GM19395 (cell line): Measurements from ENCODE around the gene DGAT2.

Experiments used
- ATAC-seq: cut with Tn5 transposase; IDR thresholded peaks from one replicate; pipeline ENCODE4 v1.9.1; 2021; ENCODE audit warnings: mild to moderate bottlenecking, moderate library complexity; ENCODE audit not compliant: unreplicated experiment

DGAT2 gene

DNA sequence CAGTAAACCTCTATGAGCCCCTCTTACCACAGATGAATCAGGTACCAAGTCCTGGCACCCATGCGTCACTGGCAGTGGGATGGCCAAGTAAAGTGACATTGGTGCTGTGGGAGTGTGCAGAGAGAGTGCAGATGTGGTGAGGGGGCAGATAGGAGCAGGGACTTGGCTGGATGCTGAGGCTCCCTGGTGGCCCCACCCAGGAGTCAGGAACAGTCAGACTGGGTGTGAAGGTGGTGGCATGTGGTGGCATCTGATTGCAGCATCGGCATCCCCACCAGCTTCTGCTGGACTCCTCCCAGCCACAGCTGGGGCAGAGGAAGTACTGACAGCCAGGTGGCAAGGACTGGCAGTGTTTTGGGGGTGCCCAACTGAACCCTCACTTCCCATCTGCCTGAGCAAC is 11.4 kb downstream of the DGAT2 start:
- ATAC-seq = no peak

DNA sequence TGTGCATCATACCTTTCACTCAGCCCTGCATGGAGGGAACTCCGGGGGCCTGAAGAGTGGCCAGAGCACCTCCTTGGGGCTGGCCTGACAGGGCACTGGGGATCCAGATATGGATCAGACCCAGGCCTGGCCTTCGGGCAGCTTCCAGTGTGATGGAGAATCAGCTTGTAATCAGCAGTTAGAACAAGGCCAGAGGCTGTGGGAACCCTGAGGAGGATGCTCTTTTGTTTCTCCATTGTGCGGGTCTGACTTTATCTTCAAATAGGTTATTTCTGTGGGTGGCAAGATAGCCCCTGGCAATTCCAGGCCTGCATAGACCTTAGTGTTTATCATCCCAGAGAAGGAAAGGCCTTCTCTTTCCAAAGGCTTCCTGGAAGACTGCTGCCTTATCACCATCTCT is 12.3 kb downstream of the DGAT2 start:
- no peak for ATAC-seq

DNA sequence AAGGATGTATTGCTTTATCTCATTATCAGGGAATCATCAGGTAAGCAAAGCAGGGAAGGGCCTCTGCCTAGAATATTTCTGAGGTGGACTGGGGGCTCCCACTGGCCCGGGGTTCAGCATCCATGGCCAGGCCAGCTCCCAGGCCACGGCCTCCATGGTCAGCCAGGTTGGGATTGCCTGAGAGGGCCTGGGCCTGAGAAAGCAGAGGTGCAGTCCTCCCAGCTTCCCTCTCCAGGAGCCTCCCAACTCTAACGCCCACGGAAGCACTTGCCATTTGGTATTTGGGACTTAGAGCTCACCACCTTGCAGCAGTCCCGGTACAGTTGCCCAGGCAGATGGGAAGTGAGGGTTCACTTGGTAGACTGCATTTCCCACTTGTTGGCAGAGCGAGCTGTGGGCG is 12.7 kb downstream of the DGAT2 start:
- ATAC-seq = no peak

DNA sequence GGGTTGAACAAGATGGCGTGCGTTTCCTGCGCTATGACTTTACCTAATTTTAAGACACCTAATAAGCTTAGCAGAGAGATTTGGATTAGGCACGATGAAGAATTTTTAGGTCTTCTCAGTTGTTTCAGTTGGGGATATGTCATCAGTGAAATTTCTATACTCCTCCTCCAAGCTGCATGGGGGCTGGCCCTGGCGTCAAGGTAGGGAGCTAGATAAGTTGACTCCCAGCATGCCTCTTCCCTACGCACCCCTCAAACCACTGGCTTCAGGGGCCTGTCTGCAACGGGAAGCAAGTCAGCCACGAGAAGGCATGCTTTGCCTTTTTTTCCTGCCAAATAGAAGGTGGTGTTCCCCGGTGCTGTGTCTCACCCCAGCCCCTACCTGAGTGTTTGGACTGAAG is 13.3 kb downstream of the DGAT2 start:
- no peak for ATAC-seq

DNA sequence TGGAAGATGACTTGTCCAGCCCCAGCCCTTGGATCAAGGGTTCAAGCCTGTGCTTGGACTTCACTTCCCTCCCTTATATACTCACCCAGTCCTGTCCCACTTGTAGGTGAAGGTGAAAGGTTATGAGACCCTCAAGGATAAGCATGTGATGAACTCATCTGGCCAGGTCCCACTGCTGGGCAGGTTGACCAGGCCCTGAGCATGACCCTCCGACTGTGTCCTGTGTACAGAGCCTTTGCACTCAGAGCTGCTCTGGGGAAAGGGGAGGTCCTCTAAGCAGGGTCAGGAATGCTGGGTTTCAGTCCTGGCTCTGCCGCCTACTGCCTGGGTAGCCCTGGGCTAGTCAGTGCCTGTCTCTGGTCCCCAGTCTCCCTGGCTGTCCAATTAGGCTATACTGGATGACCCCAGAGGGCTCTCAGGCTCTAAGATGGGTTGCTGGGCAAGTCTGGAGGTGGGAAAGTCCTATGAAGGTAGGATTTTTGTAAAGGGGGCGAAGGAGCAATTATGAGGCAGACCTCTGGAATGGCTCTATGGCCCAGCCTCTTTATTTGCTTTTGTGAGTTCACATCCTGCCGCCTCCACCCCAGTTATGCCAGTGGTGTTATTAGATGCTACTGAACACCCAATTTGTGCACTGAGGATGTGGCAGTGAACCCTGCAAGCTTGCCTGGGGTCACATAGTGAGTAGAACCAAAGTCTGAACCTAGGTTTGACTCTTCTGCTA is 14.1 kb downstream of the DGAT2 start:
- ATAC-seq = no peak

DNA sequence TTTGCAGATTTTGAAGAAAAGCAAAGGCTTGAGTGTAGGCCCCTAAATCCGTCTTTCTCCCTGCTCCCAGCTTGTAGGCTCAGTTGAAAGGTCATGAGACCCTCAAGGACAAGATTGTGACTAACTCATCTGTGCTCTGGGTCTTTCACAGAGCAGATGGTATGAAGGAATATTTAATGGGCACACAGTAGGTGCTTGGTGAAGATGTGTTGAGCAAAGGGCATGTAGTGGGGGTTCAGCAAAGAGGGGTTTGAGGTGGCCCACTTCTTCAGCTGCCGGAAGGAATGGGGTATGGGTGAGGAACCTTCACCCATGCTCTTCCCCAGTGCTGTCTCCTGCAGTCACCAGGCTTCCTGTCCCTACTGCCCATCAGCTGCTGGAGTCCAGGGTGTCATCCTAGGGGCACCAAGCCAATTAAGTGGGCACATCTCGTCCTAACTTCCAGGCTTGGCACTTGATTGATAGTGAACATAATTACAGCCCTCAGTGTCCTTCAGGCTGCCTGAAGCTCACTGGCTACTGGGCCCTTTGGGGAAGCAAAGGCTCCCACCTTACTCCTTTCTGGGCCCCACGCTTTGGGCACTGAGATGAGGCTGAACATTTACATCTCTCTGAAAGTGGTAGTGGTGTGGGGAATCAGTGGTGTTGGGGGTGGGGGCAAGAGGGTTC is 15.0 kb downstream of the DGAT2 start:
- no peak for ATAC-seq

DNA sequence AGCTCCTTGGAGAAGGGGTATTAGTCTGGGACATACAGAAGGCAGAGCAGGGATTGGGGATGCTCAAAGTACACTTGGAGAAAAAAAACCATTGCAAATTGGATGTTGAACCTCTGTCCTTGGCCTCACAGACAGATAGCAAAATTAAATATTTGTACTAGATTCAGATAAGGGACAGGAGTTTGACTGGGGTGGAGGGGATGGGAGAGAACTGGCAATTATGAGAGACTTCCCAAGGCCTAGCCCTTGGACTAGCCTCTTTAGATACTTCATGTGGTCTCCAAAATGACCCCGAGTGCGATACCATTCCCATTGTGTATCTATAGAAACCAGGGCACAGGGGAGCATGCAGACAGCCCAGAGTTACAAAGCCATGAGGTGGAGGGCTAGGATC is 15.5 kb downstream of the DGAT2 start:
- no peak for ATAC-seq

DNA sequence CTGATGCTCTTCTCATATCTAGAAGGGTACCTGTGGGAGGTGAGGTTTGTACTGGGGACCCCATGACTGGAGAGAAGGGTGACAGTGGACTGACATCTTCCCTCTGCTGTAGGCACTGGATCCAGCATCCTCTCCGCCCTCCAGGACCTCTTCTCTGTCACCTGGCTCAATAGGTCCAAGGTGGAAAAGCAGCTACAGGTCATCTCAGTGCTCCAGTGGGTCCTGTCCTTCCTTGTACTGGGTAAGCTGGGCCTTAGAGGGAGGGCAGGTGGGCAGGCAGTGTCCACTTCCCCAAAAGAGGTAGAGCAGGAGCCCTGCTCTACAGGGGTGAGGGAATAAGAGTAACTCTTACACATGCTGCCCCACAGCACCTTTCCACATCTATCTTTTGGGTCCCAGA is 15.9 kb downstream of the DGAT2 start:
- ATAC-seq = no peak

DNA sequence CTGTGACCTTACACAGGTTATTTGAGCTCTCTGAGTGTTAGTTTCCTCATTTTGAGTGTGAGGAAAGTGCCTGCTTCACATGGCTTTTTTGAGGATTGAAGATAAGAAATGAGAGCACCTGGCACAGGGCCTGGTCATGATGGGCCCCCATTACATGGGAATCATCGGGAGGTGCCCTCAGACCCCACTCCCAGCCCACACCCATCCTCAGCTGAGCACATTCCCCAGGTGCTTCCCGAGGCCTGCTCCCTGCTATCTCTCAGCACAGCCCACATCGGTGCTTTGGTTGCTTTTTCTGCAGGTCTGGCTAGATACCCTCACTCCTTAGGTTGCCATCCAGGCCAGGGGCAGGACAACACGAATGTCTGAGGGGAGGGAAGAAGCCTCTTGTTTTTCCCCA is 16.6 kb downstream of the DGAT2 start:
- no peak for ATAC-seq

DNA sequence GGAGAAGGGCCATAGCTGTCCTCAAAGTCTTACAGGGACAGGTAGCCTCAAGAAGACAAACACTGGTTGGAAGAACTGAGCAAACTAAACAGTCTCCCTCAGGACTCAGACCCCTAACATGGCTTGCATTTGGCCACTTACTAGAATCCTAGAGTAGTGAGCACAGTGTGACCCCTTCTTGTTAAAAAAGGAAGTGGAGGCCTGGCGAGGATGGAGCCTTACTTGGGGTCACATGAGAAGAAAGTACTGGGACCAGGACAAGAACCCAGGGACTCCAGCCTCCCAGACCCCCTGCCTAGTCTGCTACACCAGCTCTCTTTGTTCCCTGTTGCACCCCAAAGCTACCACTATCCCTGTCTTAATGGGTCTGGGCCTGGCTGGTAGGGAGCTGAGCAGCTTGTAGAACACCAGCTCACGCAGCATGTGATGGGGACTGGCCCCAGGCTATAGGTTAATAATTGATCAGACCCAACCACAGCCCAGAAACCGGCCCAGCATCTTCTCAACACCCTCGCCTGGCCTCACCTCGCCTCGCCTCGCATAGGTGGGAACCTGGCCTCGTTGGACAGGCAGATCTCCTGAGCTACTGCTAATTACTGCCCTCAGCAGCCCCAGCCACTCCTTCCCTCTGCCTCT is 17.6 kb downstream of the DGAT2 start:
- peak; percentile 78 for ATAC-seq

DNA sequence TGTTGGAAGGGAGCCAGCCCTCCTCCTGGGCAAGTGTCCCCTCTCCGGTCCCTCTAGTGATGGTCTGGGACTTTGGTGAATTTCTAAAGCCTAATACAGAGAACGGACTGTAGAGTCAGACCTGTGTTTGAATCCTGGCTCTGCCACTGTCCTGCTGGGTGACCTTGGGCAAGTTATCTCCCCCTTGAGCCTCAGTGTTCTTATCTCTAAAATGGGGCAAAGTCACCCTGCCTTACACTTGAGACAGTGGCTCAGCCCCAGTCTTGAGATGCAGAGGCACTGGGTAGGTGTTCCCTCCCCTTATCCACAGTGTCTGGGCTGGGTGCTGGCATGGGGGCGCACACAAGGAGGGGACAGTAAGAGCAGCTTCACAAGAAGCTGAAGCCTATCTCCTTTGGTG is 20.9 kb downstream of the DGAT2 start:
- ATAC-seq = no peak

DNA sequence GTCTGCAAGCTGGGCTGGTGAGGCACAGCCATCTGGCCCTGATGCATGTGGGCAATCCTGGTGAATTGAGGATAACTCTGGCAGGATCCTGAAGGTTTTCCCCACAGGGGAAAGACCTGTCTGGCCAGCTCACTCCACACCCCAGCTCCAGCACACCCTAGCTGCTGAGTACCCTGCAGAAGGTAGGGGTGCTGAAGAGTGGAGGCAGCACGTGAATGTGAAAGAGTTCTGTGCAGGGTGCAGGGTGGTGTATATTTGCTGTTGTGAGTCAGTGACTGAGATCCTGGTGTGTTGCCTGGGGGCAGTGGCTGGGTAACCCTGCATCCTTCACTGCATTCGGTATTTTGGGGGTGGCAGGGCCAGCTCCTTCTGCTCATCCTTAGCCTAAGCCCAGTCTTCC is 22.4 kb downstream of the DGAT2 start:
- no peak for ATAC-seq

DNA sequence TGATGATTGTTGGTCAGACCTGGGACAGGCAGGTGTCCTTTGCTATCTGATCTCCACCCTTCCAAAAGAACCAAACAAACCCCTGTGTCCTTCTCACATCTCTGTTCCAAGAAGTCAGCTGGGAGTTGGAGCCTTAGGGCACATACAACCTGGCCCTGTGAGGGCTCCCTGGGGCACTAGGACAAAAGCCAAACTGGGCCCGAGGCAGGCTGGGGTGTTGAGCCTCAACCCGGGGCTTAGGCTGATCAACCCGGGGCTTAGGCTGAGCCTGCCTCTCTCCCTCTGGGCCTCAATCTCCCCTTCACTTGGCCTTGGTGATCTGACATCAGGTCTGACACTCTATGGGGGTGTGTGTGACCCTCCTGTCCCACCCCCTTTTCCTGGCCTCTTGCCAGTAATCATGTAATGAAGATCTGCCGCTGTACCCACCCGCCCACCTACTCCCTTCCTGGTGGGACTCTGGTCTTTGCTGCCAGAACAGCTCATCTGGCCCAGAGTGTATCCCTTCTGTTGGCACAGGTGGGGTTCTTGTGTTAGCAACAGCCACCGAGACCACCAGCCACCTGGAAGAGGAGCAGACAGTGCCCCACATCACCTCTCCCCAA is 23.7 kb downstream of the DGAT2 start:
- ATAC-seq = no peak

DNA sequence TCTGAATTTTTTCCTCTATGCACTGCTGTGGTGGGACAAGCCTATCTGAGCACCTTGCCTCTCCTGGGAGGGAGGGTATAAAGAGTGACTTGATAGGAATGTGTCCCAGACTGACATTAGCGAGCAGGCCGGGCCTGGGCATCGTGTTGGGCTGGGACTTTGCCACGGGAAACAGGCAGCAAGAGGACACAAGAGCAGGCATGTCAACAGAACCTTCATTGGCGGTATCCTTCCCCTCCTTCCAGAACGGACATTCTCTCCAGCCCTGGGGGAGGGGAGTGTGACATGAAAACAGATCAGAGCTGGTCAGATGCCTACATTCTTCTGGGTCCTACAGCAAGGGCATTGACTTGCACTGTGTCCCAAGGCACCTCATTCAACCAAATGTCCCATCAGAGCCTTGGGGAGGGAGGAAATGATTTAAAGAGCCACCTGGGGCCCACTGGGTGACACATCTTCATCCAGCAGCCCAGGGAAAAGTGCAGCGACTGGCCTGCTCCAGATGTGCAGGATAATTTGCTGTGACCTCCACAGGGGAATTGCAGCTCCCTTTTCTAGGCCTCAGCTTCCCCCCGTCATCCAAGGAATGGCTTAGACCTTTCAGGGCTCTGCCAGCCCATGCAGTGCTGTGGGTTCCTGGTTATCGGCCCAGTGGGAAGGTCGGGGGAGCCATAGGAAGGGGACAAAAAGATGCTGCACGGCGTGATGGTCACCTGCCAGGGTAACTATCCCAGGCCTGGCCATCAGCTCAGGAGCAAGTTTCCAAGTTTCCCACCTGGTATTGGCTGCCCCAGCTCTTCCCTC is 24.6 kb downstream of the DGAT2 start:
- no peak for ATAC-seq

DNA sequence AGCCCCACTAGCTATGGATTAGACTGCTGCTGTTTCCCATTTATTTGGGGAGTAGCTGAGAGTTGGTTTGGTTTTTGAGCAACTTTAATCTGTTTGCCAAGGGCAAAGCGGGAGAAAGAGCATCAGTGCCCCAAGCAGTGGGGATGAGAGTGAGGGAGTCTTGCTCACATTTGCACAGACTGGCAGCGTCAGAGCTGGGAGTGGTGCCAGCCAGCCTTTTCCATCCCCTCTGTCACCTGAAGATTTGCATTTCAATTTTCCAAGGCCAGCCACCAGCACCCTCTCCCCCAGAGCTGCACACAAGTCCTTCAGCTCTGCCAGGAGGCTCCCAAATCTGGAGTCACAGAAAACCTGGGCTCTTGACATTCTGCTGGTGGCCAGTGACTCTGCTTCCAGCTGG is 25.4 kb downstream of the DGAT2 start:
- ATAC-seq = no peak

DNA sequence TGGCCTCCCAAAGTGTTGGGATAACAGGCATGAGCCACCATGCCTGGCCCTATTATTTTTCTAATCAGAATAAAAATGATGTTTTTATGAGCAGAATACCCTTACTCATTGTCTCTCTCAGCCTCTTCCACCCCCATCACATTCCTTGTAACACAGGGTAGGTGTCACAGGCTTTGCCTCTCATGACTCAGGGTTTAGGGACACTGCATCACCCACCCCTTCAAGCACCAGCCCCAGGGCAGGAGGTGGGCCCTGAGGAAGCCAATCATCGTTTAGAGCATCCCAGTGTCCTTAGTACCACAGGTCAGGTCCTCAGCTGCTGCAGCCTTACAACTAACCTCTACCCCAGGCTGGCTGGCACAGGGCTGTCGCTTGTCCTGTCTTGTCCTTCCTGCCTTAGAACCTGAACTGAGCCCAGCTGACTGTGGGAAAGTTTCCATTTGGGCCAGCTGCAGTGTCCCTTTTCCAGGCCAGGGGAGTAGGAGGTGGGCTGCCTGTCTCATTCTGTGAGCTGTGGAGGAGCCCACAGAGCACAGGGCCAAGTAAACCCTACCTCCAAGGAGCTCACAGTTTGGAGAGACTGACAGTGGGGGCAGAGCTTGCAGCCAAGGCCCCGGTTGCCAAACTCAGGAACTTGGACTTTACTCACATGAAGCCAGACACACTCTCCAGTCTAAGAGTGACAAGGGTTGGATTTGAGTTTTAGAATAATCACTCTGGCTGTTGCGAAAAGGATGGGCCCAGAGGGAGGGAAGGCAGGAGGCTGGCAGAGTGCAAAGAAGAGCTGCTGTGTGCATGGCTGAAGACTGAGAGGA is 26.9 kb downstream of the DGAT2 start:
- ATAC-seq = no peak

DNA sequence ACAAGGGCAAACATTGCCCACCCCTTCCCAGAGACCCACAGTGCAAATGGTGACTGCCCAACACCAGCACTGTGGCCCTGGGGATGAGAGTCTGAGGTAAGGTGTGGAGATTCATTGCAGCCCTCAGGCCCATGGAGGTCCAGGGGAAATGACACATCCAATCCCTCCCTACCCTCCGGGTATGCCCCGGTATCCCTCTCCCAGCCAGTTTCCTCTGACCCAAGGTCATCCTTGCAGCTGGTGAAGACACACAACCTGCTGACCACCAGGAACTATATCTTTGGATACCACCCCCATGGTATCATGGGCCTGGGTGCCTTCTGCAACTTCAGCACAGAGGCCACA is 27.5 kb downstream of the DGAT2 start:
- ATAC-seq = no peak

DNA sequence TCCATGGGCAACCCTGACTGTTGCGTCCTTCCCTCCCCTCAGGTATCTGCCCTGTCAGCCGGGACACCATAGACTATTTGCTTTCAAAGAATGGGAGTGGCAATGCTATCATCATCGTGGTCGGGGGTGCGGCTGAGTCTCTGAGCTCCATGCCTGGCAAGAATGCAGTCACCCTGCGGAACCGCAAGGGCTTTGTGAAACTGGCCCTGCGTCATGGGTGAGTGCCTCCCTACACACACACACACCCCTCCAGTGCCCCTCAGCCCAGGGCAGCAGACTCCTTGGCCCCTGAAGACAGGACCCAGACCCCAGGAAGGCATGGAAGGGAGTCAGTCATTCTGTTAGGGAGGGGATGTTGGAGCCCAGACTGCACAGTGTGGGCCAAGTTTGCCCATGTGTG is 28.5 kb downstream of the DGAT2 start:
- ATAC-seq = no peak

DNA sequence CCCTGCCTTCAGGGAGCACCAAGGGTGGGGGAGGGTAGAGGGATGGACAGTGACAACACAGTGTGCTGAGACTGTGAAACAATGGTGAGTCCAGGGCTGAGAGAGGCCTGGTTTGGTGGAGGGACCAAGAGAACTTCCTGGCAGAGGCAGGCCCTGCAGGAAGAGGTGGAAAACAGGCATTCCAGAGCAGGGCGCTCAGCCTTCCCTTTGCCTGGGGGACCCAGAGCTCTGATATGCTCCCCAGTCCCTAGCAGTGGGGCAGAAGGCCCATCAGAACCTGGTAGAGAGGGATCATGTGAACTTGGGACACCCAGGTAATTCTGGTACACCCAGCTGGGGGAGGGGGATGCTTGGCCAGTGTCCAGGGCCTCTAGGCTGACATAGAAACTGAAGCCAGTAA is 29.2 kb downstream of the DGAT2 start:
- ATAC-seq = no peak

DNA sequence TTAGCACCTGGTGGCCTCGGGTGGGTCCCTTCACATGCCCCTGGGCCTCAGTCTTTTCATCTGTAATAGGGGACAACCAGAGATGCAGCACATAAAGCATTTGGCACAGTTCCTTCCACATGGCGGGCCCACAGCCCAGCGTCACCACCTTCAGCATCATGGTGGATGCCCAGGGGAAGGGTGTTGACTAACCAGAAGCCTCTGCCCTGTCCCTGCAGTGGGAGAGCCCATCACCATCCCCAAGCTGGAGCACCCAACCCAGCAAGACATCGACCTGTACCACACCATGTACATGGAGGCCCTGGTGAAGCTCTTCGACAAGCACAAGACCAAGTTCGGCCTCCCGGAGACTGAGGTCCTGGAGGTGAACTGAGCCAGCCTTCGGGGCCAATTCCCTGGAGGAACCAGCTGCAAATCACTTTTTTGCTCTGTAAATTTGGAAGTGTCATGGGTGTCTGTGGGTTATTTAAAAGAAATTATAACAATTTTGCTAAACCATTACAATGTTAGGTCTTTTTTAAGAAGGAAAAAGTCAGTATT is 31.6 kb downstream of the DGAT2 start:
- ATAC-seq = no peak
